ENCODE data around the gene ZBTB16.

DNA sequence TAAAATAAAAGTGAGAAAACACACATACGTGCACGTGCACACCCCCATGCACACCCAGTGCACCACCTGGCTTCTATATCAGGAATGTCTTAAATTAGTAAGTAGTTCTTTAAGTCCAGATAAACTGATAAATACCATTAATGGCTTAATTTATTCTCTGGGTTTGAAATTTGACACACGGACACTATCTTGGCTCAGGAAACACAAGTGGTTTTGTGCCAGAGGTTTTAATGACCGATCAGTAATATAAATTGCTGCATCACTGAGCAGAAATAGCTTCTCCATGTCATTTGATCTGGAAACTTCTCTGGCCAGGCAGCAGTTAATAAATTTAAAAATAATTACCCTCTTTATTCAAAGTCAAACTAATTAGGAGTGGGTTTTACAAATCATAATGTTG is 135.2 kb downstream of the ZBTB16 start:
- TF ChIP-seq, protein P1, sequence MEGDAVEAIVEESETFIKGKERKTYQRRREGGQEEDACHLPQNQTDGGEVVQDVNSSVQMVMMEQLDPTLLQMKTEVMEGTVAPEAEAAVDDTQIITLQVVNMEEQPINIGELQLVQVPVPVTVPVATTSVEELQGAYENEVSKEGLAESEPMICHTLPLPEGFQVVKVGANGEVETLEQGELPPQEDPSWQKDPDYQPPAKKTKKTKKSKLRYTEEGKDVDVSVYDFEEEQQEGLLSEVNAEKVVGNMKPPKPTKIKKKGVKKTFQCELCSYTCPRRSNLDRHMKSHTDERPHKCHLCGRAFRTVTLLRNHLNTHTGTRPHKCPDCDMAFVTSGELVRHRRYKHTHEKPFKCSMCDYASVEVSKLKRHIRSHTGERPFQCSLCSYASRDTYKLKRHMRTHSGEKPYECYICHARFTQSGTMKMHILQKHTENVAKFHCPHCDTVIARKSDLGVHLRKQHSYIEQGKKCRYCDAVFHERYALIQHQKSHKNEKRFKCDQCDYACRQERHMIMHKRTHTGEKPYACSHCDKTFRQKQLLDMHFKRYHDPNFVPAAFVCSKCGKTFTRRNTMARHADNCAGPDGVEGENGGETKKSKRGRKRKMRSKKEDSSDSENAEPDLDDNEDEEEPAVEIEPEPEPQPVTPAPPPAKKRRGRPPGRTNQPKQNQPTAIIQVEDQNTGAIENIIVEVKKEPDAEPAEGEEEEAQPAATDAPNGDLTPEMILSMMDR (optimal IDR thresholded peaks at IDR 0.05 in 1 of 3, IDR thresholded peaks at IDR 0.05 in 1 of 3, conservative IDR thresholded peaks at IDR 0.05 in 1 of 3; ENCODE audit: extremely low read depth in 1 of 3, insufficient read depth in 2 of 3, low read length in 3 of 3): no peak
- no peak for TF ChIP-seq EZH2 (IDR thresholded peaks at IDR 0.05; ENCODE audit: low read length)
